Activated CD8-positive, alpha-beta memory T cell treated with anti-CD3 and anti-CD28 coated beads for 48 hours (primary cell): Measurements from ENCODE around the gene FCGR3A.
A peak's percentile ranks its signal among the peaks of the same experiment; 100 is the strongest.
"Not testable (repeated sequence)": the region's sequence is repeated elsewhere in the genome, so short reads cannot be mapped to it uniquely, and the experiment has no call there.

Experiments
- DNase-seq, 3 experiments: peaks; one replicate each; pipeline ENCODE4 v3.0.0-alpha.2; 2020; ENCODE audit warnings: low read depth in 2 of 3, low spot score in 2 of 3

FCGR3A gene

DNA sequence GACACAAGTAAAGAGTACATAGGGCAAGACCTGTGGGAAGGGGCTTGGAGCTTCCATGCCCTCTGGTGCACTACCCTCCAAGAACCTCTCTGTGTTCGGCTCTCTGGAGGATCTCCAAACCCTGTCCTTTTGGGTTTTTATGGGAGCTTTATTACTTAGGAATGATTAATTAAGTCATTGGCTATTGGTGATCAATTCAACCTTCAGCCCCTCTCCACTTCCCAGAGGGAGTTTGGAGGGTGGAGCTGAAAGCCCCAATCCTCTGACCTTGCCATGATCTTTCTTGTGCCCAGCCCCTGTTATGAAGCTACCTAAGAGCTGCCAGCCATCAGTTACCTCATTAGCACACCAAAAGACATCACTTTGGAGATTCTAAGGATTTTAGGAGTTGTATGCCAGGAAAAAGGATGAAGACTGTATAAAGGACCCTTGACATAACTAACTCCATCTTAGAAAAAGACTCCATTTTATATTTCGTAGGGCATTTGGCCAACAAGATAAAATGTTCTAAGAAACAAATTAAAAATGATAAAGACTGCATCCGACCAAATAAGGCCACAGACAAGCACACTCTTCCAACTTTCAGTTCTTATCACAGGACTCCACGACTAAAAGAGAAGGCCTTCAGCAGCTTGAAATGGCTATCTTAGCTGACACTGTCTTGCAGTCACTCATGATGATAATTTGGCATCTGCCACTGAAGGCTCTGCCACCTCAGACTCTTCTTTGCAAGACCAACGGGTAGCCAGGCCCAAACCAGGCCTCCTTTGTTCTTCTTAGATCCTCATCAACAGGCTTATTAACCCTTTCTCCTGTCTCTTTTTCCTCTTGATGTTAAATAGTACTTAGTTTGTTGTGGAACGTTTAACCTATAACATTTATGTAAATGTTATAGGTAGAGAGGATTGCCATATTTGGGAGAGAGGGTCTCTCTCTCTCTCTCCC is 8.2 kb upstream of the FCGR3A start:
- not testable (repeated sequence) for DNase-seq

DNA sequence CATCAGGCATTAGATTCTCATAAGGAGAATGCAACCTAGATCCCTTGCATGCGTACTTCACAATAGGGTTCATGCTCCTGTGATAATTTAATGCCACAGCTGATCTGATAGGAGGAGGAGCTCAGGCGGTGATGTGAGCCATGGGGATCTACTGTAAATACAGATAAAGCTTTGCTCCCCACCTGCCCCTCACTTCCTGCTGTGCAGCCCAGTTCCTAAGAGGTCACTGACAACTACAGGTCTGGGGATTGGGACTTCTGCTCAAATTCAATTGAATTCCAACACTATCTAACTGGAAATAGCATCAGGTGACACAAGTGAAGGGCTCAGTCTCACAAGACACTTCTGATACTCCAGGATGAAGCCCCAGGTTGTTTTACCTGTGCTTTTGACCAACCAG is 7.4 kb upstream of the FCGR3A start:
- DNase-seq, result not testable (repeated sequence)

DNA sequence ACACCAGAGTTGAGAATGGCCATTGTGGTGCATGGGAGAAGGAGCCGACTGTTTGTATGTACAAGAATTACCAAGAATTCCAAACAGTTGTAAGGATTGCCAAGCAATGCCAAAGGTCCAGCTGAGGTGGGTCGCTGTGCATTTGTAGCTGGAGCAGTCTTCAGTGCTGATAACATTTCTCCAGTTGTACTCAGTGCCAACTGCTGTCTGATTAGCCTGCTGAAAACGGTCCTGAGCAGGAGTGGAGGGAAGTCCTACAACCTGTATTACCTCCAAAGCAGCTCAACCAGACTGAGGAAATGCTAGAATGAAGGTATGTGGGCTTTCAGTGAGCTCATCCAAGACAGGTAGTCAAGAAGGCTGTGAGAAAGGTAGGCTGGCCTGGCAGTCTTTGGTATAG is 6.5 kb upstream of the FCGR3A start:
- DNase-seq, result not testable (repeated sequence)

DNA sequence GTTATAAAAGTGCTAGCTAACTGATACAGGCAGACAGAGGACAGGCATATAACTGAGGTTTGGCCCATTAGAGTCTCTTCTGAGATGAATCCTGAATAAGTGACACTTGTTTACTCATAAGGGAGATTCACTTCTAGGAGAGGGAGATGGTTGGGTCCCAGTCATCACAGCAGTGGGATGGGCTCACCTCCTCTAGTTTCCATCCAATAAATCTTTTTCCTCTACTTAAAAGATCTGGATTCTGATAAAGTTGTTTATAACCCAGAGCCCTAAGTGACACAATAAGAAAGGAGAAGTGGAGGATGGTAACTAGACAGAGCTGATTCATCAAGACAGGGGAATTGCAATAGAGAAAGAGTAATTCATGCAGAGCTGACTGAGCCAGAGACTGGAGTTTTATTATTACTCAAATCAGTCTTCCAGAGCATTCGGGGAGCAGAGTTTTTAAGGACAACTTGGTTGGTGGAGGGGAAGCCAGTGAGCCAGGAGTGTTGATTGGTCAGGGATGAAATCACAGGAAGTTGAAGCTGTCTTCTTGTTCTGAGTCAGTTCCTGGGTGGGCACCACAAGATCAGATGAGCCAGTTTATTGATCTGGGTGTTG is 5.3 kb upstream of the FCGR3A start:
- DNase-seq, result not testable (repeated sequence)

DNA sequence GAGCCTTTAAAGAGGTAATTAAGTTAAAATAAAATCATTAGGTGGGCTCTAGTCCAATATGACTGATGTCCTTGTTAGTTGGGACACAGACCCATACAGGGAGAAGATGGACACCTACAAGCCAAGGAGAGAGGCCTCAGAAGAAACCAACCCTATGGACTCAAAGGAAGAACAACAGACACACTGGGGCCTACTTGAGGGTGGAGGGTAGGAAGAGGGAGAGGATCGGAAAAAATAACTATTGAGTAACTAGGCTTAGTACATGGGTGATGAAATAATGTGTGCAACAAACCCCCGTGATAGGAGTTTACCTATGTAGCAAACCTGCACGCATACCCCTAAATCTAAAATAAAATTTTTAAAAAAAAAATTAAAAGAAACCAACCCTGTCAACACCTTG is 4.7 kb upstream of the FCGR3A start:
- DNase-seq, result not testable (repeated sequence)

DNA sequence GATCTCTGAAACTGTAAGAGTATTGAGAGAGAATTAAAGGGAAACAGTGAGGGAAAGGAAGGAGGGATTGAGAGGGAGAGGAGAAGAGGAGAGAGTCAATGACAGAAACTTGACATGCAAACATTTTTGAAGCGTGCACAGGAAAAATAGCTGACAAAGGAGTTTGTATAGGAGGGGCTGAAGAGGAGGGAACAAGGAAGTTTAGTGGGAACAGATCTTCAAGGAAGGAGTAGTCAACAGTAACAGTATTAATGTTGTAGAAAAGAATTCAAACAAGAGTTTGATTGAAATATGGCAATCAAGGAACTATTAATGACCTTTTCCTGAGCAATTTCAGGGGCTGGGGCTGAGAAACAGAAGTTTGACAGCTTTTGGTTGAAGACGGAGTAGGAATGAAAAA is 4.0 kb upstream of the FCGR3A start:
- not testable (repeated sequence) for DNase-seq

DNA sequence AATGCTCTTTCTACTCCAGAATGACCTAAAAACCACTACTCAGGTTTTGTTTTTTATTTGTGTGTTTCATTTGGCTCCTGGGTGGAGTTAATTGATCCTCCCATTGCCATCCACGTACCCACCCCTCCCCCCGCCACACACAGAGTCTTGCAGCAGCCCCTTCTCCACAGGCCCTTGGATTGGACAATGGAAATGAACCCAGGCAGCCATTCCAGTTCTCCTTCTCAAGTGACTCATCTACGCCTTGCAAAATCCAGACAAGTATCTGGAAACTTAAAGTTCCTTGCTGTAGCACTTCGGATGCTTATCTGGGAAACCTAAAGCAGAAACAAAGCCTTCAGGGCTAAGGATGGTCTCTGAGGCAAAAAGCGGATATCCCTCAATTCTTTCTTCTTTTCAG is 1.3 kb upstream of the FCGR3A start:
- not testable (repeated sequence) for DNase-seq

DNA sequence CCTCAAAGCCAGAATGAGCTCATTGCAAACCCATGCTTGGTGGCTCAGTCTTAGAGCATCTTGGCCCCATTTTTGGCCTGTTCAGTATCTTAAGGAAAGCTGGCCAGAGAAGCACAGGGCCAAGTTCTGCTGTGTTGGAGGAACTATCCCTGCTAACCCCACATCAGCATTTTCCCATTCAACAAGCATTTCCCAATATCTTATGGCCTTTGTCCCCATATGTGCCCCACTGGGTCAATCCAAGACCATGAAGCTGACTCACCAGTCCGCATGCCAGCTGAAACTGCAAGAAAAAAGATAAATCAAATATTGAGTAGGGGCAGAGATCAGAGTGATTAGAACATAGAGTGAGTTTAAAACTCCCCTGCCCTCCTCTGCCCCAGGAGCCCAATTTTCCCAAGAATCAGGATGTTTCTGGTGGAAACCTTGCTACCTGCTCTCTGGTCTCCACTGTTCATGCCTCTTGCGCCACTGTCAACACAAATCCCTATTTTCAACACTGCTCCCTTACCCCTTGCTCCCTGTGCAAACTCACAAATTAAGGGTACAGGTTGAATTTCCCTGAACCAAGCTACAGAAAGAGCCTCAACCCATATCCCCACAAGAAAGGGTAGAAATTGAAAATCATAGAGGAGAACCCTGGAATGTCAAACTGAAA is 740 bp downstream of the FCGR3A start:
- DNase-seq, result not testable (repeated sequence)

DNA sequence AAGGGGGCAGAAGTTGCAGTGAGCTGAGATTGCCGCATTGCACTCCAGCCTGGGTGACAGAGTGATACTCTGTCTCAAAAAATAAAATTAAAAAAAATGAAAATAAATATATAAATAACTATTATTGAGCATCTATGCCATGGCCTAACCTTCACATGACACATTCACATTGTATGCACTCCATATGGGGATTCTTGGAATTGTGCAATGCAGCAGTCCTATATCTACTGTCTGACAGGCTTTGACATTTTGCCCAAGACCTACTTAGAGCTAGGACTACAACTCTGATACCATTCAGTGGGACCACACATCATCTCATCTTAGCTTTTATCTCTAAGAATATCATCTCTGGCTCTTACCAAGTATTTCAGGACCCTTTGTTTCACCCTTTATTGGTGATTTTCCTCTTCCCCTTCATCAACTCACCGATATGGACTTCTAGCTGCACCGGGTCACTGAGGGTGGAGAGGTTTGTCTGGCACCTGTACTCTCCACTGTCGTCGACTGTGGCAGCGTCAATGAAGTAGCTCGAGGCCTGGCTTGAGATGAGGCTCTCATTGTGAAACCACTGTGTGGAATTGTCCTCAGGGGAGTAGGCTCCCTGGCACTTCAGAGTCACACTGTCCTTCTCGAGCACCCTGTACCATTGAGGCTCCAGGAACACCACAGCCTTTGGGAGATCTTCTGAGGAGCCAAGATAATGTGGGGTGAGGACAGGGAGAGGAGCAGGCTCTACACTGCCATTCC is 1.4 kb downstream of the FCGR3A start:
- DNase-seq, result not testable (repeated sequence)

DNA sequence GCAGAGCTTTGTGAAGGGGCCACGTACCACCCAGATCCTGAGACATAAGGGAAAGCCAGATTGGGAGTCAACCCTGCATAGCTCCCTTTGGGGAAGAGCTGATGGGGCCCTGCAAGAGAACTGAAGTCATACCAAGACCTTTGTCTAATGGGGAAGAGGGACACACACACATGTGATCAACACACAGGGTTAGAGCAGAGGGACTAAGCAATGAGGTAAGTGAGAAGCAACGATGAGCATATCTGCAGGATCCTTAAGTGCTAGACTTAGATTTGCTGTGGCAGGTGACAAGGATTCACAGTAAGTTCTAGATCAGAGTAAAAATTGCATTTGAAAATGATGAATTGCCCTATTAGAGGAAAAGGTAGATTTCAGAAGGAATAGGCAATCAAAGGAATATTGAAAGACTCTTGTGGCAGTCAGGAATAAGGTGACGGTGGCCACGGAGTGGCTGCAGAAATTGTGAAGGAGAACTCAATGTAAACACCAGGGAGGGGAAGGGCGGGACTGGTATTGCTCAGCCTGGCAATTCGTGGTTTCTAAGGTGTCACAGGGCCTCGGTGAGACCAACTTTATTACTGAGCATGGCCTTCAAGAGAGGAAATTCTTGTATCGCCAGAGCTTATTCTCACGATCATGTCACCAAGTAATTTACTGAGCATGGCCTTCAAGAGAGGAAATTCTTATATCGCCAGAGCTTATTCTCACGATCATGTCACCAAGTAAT is 4.5 kb downstream of the FCGR3A start:
- not testable (repeated sequence) for DNase-seq

DNA sequence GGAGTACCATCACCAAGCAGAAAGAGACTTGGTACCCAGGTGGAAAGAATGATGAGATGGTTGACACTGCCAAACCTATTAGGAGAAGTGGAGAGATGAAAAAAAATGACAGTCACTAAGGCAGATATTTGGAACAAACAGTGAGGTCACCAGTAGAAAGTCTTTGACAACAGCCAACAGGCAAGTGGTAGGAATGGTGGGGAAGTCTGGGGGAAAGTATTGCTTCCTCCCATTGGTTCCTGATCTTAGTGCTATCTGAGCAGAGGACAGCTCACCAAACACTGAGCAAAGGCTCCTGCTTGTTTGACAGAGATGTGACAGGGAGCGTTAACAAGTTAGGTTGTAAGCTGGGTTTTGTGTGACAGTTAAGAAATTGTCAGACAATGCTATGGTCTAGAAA is 6.5 kb downstream of the FCGR3A start:
- not testable (repeated sequence) for DNase-seq

DNA sequence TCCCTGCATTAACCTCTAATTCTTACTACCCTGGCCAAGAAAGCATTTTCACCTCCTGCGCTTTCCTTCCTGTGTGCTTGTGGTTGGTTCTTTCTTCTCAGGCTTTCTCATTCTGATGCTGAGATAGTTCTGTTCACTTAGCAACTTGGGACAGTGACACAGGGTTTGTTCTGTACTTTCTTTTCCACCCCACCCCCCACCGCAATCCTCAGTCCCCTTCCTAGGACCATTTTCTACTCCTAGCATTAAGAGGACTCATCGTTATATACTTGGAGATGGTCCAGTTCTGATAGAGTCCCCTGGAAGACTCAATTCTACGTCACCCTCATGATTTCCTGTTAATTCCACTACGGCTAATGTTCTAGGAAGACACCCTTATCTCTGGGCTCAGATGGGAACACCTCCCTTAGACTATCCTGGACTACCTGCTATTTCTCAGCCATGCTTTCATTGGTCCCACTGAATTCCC is 7.5 kb downstream of the FCGR3A start:
- not testable (repeated sequence) for DNase-seq

DNA sequence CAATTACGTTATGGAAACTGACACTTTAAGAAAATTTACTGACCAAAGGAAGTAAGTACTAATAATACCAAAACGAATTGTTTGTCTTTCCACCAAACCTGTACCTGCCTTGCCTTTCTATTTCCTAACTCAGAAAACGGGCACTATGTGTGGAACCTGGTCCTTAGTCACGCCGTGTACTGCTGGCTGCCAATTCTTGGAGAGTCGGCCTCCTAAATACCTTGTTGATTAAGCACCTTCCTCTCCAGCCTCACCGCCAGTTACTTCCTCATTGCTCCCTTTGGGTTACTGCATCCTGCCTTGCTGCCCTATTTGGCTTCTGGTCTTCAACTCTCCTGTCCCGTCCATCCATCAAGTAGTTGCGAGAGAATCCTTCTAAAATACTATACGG is 9.1 kb downstream of the FCGR3A start:
- not testable (repeated sequence) for DNase-seq

DNA sequence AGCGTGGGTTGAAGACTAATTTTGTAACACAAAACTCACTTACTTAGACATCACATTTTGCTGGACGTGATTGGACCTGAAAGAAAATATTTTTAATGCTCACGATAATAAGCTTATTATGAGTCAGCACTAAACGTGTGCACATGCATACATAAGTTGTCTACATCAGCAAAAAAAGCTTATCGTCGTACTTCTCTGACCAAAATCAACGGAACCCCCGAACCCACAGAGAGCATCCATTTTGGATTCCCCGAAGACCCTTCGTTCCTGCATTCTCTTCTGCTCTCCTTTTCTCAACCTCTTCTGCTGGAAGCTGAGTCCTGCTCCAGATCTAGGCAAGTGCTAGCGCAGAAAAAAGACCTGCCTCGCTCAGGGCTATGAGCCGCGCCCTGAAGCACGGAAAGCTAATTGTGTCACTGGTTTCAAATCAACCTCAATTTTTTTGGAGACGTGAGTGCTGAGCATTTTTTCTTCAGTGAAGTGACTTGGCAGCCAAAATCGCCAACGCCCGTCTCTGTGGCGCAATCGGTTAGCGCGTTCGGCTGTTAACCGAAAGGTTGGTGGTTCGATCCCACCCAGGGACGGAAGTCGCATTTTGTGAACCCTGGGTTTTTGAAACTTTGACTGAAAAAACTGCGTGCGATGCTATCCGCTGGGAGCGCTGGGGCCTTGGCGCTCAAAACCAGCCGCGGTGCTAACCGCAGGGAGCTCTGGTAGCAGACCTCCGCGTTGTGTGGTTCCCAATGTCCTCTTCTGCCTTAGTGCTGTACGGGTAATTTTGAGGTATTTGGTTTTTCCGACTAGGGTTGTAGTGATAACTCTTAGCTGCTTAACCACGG is 9.7 kb downstream of the FCGR3A start:
- peak; percentile 88 to 100 (median 99) for DNase-seq

DNA sequence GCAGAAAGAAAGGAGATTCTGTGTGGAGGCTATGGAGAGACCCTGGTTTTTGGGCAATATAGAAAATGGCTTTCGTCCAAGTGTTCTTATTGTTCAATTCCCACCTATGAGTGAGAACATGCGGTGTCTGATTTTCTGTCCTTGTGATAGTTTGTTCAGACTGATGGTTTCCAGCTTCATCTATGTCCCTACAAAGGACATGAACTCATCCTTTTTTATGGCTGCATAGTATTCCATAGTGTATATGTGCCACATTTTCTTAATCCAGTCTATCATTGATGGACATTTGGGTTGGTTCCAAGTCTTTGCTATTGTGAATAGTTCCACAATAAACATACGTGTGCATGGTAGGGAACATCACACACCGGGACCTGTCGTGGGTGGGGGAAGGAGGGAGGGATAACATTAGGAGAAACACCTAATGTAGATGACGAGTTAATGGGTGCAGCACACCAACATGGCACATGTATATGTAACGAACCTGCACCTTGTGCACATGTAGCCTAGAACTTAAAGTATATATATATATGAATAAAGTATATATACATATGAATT is 10.6 kb downstream of the FCGR3A start:
- not testable (repeated sequence) for DNase-seq

DNA sequence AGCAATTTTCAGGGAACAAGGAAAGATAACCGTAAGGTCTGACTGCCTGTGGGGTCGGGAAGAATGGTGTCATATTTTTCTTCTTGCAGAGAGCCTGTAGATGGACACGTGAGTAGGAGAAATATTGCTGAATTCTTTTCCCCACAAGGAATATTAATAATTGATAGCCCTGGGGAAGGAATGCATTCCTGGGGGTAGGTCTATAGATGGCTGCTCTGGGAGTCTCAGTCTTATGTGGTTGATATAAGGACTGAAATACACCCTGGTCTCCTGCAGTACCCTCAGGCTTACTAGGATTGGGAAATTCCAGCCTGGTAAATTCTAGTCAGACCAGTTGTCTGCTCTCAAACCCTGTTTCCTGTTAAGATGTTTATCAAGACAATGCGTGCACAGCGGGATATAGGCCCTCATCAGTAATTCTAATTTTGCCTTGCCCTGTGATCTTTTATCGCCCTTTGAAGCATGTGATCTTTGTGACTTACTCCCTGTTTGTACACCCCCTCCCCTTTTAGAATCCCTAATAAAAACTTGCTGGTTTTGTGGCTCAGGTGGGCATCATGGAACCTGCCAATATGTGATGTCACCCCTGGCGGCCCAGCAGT is 12.4 kb downstream of the FCGR3A start:
- not testable (repeated sequence) for DNase-seq

DNA sequence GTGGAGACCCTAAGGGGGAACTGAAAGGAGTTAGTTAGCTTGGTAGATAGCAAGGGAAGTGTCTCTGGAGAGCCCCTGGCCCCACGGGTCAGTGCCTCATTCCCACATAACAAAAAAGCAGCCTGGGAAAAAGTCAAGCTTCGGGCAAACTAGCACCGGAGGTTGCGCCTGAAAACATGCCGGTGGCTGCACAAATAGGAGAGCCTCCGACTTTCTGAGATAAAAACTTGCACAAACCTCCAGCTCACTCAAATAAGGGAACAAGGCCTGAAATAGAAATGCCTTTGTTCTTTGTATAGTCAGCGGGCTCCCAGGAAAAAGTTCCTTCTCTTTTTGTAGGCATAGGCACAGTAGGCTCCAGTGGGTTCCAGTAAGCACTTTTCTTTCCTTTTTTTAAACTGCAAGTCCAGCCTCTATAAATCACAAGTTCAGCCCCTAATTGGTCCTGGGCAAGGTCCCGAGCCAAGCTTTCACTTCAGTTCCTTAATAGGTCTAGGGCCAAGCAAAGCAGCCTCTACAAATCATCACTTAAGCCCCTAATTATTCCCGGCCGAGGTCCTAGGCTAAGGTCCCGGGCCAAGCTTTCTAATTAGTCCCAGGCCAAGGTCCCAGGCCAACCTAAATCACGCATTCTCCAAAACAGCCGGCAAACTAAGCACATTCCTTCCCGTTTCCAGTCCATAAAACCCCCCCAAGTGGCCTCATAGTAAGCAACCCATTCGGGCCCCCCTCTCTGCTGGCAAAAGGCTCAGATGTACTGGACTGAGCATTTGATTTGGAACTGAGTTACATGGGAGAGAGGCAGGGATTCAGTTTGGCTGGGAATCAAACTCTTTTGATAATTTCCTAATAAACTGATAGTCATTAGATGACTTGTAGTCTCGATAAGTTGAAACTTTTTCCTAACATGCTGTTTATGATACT is 16.7 kb downstream of the FCGR3A start:
- not testable (repeated sequence) for DNase-seq
